Kidney (tissue), 14 donors: ENCODE data around the gene CFD. TPM values are rescaled to one million over a fixed set of nuclear protein-coding genes. Genes with fewer than 3 reads are reported as not detected.

Experiments
- DNase-seq, 5 donors: peaks; one replicate each; pipeline ENCODE4 v3.0.0-alpha.2; 2013 to 2020
- FAIRE-seq: peaks from 2 replicates; lab custom pipeline; 2012; peaks lifted over from hg19 to GRCh38; lab: Jason Lieb, UNC
- H3K27ac ChIP-seq, 2 donors: one replicate each; pipeline ENCODE4 v1.7.0; 2013; ENCODE audit warnings: low read depth in 2 of 2, low read length in 2 of 2, inconsistent platforms in 1 of 2
- H3K27me3 ChIP-seq: one replicate; pipeline ENCODE4 v1.7.1; 2013; ENCODE audit warnings: low read length, inconsistent platforms; ENCODE audit not compliant: control insufficient read depth, insufficient read depth
- H3K36me3 ChIP-seq, 3 donors: one replicate each; pipeline versions ENCODE4 v1.7.0 to v1.7.1; 2013; ENCODE audit warnings: low read length in 3 of 3, control low read depth in 1 of 3, inconsistent platforms in 1 of 3; ENCODE audit not compliant: insufficient read depth in 3 of 3, control insufficient read depth in 2 of 3
- H3K4me1 ChIP-seq, 3 donors: one replicate each; pipeline versions ENCODE4 v1.7.0 to v1.7.1; 2013; ENCODE audit warnings: low read length in 3 of 3, inconsistent platforms in 1 of 3, low read depth in 1 of 3; ENCODE audit not compliant: control insufficient read depth in 2 of 3, insufficient read depth in 2 of 3
- H3K4me3 ChIP-seq, 3 donors: one replicate each; pipeline versions ENCODE4 v1.7.0 to v1.8.1; 2013; ENCODE audit warnings: low read length in 3 of 3, control low read depth in 1 of 3, inconsistent platforms in 1 of 3
- H3K9ac ChIP-seq, 3 donors: one replicate each; pipeline versions ENCODE4 v1.7.0 to v1.7.1; 2013; ENCODE audit warnings: low read length in 3 of 3, control low read depth in 1 of 3, inconsistent platforms in 1 of 3
- H3K9me3 ChIP-seq, 3 donors: one replicate each; pipeline versions ENCODE4 v1.7.0 to v1.7.1; 2013; ENCODE audit warnings: low read length in 3 of 3, control low read depth in 1 of 3, inconsistent platforms in 1 of 3; ENCODE audit not compliant: control insufficient read depth in 2 of 3, insufficient read depth in 1 of 3
- CTCF ChIP-seq: IDR thresholded peaks from 3 replicates; pipeline ENCODE4 v1.5.1; 2012; ENCODE audit warnings: mild to moderate bottlenecking, moderate library complexity, borderline replicate concordance; ENCODE audit not compliant: insufficient read depth; ENCODE audit errors: extremely low read depth
- intact Hi-C: fragments of 100-400 bp; cut with DNase I; formaldehyde crosslinking; loops from one replicate; pipeline ENCODE4 v1.11.1; 2022
- polyA plus RNA-seq: library from polyadenylated mRNA; stranded (reverse); fragments of 350-450 nt; fragmentation: Illumina TruSeq; extraction: RNeasy Lipid Tissue Mini Kit (QIAGEN cat#74804); gene quantifications from one replicate; pipeline ENCODE4 v1.2.3, GENCODE V29; 2014; ENCODE audit warnings: low read depth, low replicate concordance; ENCODE audit not compliant: insufficient read depth
- total RNA-seq: library from RNA; stranded (reverse); fragmentation: NEBNext Ultra II Directional; extraction: Animal tissue kit (Norgen Biotek cat#: 25700); gene quantifications from one replicate; pipeline ENCODE4 v1.2.1, GENCODE V29; 2021
- donor health status: control.
- donor health status: control.
- donor health status: control.
- donor health status: control.
- donor health status: control.
- donor health status: DM: yes; HTN: yes; CAD: no.
- donor health status: Normal renal cell carcinoma (clear cell type).

CFD gene
- total and polyA plus RNA-seq, 2 donors from 2014 or later, result 4.6 to 35.1 TPM

- DNase-seq, result peak in 2 of 5 donors; percentile 60 to 87
- intact Hi-C loops, result no loop called here
- no peaks in the 10 kb centered on the region for H3K9me3 ChIP-seq
- H3K27ac ChIP-seq, result peak overlapping the region in 1 of 2 donors; percentile 32
- H3K27me3 ChIP-seq, result no peaks in the 10 kb centered on the region
- peak overlapping the region; percentile 56 to 69 (median 61) for H3K4me3 ChIP-seq
- TF ChIP-seq CTCF, result no peak
- peak overlapping the region; percentile 22 to 73 (median 41) for H3K9ac ChIP-seq
- H3K4me1 ChIP-seq, result peaks cover 0 to 2% (median 0%) of the 10 kb centered on the region in 3 donors
- H3K36me3 ChIP-seq, result peaks cover 0 to 4% (median 3%) of the 10 kb centered on the region in 3 donors
- FAIRE-seq, result no peak
Measured at GRCh38 chr19:892243-892893, 32.9 kb downstream of the CFD start.

GRCh38 chr19:892894-893689 lies 33.6 kb downstream of the CFD start, which contains the start of the genes MED16 and RNU6-9:
TSS of gene MED16 (minus strand) at chr19:893187. CDS start at chr19:891131, 2,056 bp downstream.
TSS of gene RNU6-9 (plus strand) at chr19:893484.
- no peaks in the 10 kb centered on the region for H3K9me3 ChIP-seq
- peak within 1 kb of the TSS; percentile 61 to 73 (median 67) for H3K9ac ChIP-seq
- no peak for TF ChIP-seq CTCF
- intact Hi-C loops, result no loop called here
- FAIRE-seq (peak; percentile 51), DNase-seq (peak; percentile 94 to 97 (median 97))
- H3K36me3 ChIP-seq, result peaks cover 0 to 4% (median 3%) of the 10 kb centered on the region in 3 donors
- peak within 1 kb of the TSS; percentile 91 to 98 for H3K27ac ChIP-seq
- H3K27me3 ChIP-seq, result no peaks in the 10 kb centered on the region
- H3K4me3 ChIP-seq, result peak within 1 kb of the TSS; percentile 61 to 81 (median 69)
- H3K4me1 ChIP-seq, result peaks cover 0 to 2% (median 0%) of the 10 kb centered on the region in 3 donors

GRCh38 chr19:896434-896833 lies 37.0 kb downstream of the CFD start:
- DNase-seq, result no peak

More at GRCh38 chr19:896434-896833, 37.0 kb downstream of the CFD start:
- Histone ChIP-seq H3K4me1 (peaks cover 0 to 2% (median 0%) of the 10 kb centered on the region in 3 donors), H3K4me3 (no peak overlapping the region), H3K9ac (no peak overlapping the region), H3K9me3 (no peaks in the 10 kb centered on the region), H3K27ac (no peak overlapping the region), H3K36me3 (no peaks in the 10 kb centered on the region), H3K27me3 (no peaks in the 10 kb centered on the region)
- FAIRE-seq, result no peak
- intact Hi-C loops, result no loop called here
- TF ChIP-seq CTCF, result no peak
